Upper lobe of right lung (tissue), 1 donor: ENCODE measurements around the gene ASCC2. TPM values are rescaled to one million over a fixed set of nuclear protein-coding genes. Genes with fewer than 3 reads are reported as not detected.
"Not testable (repeated sequence)": the region's sequence is repeated elsewhere in the genome, so short reads cannot be mapped to it uniquely, and the experiment has no call there.

Experiments
- ATAC-seq: fragments of 200-7000 bp; cut with Tn5 transposase; one replicate; pipeline ENCODE4 v1.9.1; 2020; ENCODE audit warnings: mild to moderate bottlenecking, moderate library complexity
- DNase-seq: peaks from one replicate; pipeline ENCODE4 v3.0.0-alpha.2; 2020
- H3K27ac ChIP-seq: fragments of 200-600 bp; one replicate; pipeline ENCODE4 v1.8.0; 2022
- H3K27me3 ChIP-seq: fragments of 200-600 bp; one replicate; pipeline ENCODE4 v1.8.0; 2022; ENCODE audit warnings: mild to moderate bottlenecking
- H3K36me3 ChIP-seq: fragments of 200-600 bp; one replicate; pipeline ENCODE4 v1.8.0; 2022
- H3K4me1 ChIP-seq: fragments of 200-600 bp; one replicate; pipeline ENCODE4 v1.8.0; 2022
- H3K4me3 ChIP-seq: fragments of 200-600 bp; one replicate; pipeline ENCODE4 v1.8.0; 2022; ENCODE audit warnings: mild to moderate bottlenecking
- H3K9me3 ChIP-seq: fragments of 200-600 bp; one replicate; pipeline ENCODE4 v1.8.0; 2022
- intact Hi-C: fragments of 100-400 bp; cut with DNase I; formaldehyde crosslinking; loops from one replicate; pipeline ENCODE4 v1.11.0; 2022
- total RNA-seq: library from RNA; stranded (reverse); fragmentation: NEBNext Ultra II Directional; extraction: Animal tissue kit (Norgen Biotek cat#: 25700); gene quantifications from one replicate; pipeline ENCODE4 v1.2.1, GENCODE V29; 2021
- TF ChIP-seq, protein P1 (sequence below): fragments of 200-600 bp; IDR thresholded peaks from one replicate; pipeline ENCODE4 v1.8.0; 2022; ENCODE audit warnings: antibody characterized with exemption
- donor health status: DM: no; HTN: yes; CAD: no; lungs with severe emphysema.

Gene ASCC2
- total RNA-seq, 1 donor from 2014 or later = 54.6 TPM

DNA sequence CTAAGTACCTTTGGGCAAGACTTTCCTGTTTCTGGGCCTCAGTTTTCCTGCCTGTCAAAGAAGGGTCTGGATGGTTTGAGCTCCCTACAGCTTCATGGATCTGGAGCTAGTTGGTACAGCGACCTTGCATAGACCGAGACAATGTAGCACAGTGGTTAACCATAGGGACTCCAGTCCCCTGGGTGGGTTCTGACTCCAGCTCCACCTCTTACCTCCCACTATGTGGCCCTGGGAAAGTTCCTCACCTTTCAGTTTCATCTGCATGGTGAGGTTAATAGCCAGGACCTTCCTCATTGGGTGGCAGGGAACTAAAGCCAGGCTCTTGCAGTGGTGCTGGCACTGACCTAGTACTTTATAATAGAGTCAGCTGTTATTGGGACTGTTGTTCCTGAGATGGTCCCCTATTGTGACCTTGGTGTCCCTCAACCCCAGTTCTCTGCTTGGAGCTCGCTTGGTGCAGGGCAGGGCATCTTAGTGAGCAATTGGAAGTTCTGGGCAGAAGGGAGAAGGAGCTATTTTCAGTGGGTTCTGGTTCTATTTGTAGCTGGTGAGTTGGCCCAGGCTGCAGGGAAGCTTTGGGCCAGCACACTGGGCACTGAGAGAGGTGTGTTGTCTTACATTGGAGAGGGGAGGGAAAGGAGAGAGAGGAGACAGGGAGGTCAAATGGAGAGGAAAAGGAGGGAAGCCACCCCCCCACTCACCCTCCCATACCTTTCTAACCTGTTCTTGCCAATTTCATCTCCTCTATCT lies 34.2 kb upstream of the ASCC2 start:
- ATAC-seq = no peak
- DNase-seq = no peak

DNA sequence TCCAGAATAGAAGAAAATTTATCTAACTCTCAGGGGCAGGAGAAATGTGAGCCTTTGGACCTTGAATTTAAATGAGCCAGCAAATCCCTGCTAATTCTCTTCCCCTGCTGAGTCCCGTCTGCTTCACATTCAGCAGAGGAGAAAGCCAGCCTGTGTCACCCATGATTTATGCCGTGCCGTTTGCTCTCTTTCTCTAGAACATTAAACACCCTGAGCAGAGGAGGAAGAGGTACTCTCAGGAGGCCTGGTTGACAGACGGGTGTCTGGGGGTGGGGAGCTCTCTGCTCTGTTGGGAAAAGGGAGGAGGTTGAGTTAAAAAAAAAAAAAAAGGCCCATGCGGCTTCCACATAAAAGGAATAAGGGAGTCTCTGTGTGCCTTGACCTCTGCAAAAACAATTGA lies 33.6 kb upstream of the ASCC2 start:
- Histone ChIP-seq H3K36me3 (no peaks in the 10 kb centered on the region), H3K4me1 (no peaks in the 10 kb centered on the region), H3K27ac (no peak overlapping the region), H3K4me3 (no peak overlapping the region), H3K27me3 (no peaks in the 10 kb centered on the region), H3K9me3 (no peaks in the 10 kb centered on the region)
- intact Hi-C loops = no loop called here
- no peak for DNase-seq
- TF ChIP-seq, protein P1, sequence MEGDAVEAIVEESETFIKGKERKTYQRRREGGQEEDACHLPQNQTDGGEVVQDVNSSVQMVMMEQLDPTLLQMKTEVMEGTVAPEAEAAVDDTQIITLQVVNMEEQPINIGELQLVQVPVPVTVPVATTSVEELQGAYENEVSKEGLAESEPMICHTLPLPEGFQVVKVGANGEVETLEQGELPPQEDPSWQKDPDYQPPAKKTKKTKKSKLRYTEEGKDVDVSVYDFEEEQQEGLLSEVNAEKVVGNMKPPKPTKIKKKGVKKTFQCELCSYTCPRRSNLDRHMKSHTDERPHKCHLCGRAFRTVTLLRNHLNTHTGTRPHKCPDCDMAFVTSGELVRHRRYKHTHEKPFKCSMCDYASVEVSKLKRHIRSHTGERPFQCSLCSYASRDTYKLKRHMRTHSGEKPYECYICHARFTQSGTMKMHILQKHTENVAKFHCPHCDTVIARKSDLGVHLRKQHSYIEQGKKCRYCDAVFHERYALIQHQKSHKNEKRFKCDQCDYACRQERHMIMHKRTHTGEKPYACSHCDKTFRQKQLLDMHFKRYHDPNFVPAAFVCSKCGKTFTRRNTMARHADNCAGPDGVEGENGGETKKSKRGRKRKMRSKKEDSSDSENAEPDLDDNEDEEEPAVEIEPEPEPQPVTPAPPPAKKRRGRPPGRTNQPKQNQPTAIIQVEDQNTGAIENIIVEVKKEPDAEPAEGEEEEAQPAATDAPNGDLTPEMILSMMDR = no peak
- no peak for ATAC-seq

More for the DNA sequence above, 34.2 kb upstream of the ASCC2 start:
- TF ChIP-seq, protein P1 = no peak
- no peaks in the 10 kb centered on the region for H3K4me1 ChIP-seq
- intact Hi-C loops = no loop called here
- H3K27me3 ChIP-seq = no peaks in the 10 kb centered on the region
- no peak overlapping the region for H3K27ac ChIP-seq
- H3K9me3 ChIP-seq = no peaks in the 10 kb centered on the region
- H3K4me3 ChIP-seq = no peak overlapping the region
- H3K36me3 ChIP-seq = no peaks in the 10 kb centered on the region

DNA sequence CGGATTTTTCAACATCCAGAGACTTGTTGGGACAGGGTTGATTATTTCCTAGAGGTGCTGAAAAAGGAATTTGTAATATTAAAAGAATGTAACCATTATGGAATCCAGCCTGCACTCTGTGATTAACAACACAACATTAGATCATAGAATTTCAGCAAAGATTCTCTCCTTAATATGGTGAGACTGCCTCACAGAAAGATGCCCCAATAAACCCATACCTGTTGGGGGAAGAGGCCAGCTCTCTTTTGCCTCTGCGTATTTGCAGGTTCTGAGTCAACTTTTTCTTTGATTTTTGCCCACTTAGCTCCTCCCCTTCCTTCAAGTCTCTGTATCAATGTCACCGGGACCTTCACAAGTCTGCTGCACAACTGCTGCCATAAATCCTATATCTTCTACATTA lies 32.5 kb upstream of the ASCC2 start:
- no peaks in the 10 kb centered on the region for H3K4me1 ChIP-seq
- DNase-seq (no peak), ATAC-seq (no peak)
- H3K27me3 ChIP-seq = no peaks in the 10 kb centered on the region
- no peak overlapping the region for H3K4me3 ChIP-seq
- H3K9me3 ChIP-seq = no peaks in the 10 kb centered on the region
- H3K27ac ChIP-seq = no peak overlapping the region
- TF ChIP-seq, protein P1 = no peak
- intact Hi-C loops = no loop called here
- H3K36me3 ChIP-seq = no peaks in the 10 kb centered on the region

DNA sequence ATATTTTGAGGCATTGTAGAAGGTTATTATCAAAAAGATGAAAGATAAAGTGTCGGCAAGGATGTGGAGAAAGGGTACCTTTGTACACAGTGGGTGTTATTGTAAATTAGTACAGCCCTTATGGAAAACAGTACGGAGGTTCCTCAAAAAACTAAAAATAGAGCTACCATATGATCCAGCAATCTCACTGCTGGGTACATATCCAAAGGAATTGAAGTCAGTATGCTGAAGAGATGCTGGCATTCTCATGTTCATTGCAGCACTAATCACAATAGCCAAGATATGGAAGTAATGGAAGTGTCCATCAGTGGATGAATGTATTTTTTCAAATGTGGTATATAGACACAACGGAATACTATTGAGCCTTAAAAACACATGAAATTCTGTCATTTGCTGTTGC lies 29.8 kb upstream of the ASCC2 start:
- Histone ChIP-seq H3K27ac (no peak overlapping the region), H3K4me1 (no peaks in the 10 kb centered on the region), H3K4me3 (no peak overlapping the region), H3K27me3 (no peaks in the 10 kb centered on the region), H3K9me3 (no peaks in the 10 kb centered on the region), H3K36me3 (no peaks in the 10 kb centered on the region)
- TF ChIP-seq, protein P1 = no peak
- ATAC-seq = no peak
- intact Hi-C loops = no loop called here
- DNase-seq = no peak

DNA sequence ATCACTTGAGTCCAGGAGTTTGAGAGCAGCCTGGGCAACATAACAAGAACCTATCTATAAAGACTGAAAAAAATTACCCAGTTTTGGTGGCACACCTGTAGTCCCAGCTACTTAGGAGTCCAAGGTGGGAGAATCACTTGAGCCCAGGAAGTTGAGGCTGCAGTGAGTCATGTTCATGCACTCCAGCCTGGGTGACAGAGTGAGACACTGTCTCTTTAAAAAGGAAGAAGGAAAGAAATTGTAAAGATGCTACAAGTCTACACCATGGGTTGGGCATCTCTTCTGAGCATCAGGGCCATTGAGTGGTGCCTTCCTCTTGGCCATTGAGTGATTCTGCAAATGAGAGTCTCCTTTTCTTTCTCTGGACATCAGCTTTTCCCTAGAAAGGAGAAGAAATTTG lies 29.2 kb upstream of the ASCC2 start:
- H3K4me1 ChIP-seq = no peaks in the 10 kb centered on the region
- intact Hi-C loops = no loop called here
- TF ChIP-seq, protein P1 = no peak
- H3K4me3 ChIP-seq = no peak overlapping the region
- no peaks in the 10 kb centered on the region for H3K36me3 ChIP-seq
- no peak for DNase-seq
- no peak overlapping the region for H3K27ac ChIP-seq
- H3K27me3 ChIP-seq = no peaks in the 10 kb centered on the region
- no peaks in the 10 kb centered on the region for H3K9me3 ChIP-seq
- ATAC-seq = no peak

DNA sequence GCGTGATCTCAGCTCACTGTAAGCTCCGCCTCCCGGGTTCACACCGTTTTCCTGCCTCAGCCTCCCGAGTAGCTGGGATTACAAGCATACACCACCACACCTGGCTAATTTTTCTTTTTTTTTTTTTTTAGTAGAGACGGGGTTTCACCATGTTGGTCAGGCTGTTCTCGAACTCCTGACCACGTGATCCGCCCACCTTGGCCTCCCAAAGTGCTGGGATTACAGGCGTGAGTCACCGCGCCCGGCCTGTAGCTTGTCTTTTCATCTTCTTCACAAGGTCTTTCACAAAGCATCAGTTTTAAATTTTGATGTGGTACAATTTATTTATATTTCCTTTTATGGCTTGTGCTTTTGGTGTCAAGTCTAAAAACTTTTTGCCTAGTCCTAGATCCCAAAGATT lies 27.5 kb upstream of the ASCC2 start:
- H3K27me3 ChIP-seq, H3K9me3 ChIP-seq, H3K4me1 ChIP-seq, H3K36me3 ChIP-seq, H3K4me3 ChIP-seq, H3K27ac ChIP-seq, DNase-seq, intact Hi-C loops, ATAC-seq: not testable (repeated sequence)
